ENCODE measurements around the gene SAMD7. TPM values are rescaled to one million over a fixed set of nuclear protein-coding genes. Genes with fewer than 3 reads are reported as not detected.

The SAMD7 gene
- total RNA-seq, 1 donor from 2014 or later: not detected

- DNase-seq: peak; percentile 87
Measured at GRCh38 chr3:169966428-169966950, 55.1 kb downstream of the SAMD7 start, which contains the start of gene SEC62. Gene SEC62, plus strand, starts transcription at chr3:169966807. Its CDS starts 16 bp downstream, at chr3:169966823.

GRCh38 chr3:169966951-169967915 is 55.9 kb downstream of the SAMD7 start:
- peak; percentile 72 for DNase-seq

DNA sequence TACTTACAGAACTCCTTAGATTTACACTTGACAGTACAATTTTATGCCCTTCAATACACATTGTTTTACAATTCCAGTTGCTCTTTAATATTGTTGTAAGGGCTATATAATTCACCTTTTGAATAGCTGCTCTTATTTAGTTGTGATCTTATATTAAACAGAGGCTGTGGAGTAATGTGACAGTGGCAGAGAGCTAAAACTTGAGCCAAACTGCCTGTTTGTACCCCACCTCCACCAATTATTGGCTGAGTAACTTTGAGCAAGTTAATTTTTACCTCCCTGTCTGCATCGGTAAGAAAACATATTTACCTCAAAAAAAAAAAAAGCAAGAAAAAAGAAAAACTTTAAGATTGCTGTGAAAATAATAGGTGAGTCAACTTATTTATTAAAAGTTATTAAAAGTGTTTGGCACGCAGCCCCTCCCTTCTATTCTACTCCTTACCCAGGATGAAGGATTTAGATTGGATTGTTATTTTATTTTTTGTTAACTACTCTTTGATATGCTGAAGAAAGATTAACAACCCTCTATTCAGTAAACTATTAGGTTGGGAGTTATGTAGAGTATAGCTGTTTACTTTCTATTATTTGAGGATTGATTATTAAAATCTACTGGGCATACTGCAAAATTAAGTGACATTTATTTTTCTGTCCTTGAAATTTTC is 57.0 kb downstream of the SAMD7 start:
- DNase-seq: no peak

- no peak for DNase-seq
Measured at GRCh38 chr3:169969174-169970095, 58.1 kb downstream of the SAMD7 start.

DNA sequence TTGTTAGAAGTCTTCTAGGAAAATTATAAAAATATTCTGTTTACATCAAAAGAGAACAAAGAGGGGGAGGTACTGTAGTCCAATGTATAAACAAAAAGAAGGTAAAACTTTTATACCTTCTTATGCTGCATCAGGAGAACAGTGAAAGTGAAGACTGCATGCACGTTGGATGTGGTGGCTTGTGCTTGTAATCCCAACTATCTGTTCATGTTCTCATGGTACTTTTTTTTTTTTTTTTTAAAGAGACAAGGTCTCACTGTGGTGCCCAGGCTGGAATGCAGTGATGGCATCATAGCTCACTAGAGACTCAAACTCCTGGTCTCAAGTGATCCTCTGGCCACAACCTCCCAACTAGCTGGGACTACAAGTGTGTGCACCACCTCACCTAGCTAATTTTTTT is 59.5 kb downstream of the SAMD7 start:
- DNase-seq: no peak

- DNase-seq: no peak
Measured at GRCh38 chr3:169971522-169971921, 60.1 kb downstream of the SAMD7 start.

DNA sequence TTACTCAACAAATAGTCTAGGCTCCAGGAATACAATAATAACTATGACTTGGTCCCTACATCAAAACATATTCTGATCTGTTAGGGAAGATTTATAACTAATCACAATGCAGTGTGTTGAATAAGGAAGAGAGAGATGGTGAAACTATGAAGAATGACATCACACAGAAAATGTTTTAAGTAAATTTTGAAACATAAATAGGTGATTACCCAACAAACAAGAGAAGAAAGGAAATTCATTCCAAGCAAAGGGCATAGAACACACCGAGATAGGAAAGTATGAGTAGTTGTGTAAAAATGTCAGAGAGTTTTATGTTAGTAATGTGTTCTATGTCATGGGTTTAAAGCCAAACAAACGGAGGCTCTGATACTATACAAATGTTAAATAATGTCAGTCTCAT is 68.7 kb downstream of the SAMD7 start:
- DNase-seq: no peak

GRCh38 chr3:169984292-169984691 is 72.9 kb downstream of the SAMD7 start:
- no peak for DNase-seq

Other genes starting within 250 kb of the SAMD7 start
- 10.8 TPM for gene MECOM, start 247.9 kb upstream of the SAMD7 start, total RNA-seq
- gene TERC, start 146.5 kb upstream of the SAMD7 start, total RNA-seq: 69.1 TPM
- 1.7 TPM for gene ACTRT3, start 142.0 kb upstream of the SAMD7 start, total RNA-seq
- 34.0 TPM for gene MYNN, start 138.2 kb upstream of the SAMD7 start, total RNA-seq
- not detected for gene LRRIQ4, start 98.7 kb upstream of the SAMD7 start, total RNA-seq
- 2.7 TPM for gene LRRC34, start 98.7 kb upstream of the SAMD7 start, total RNA-seq
- gene LRRC31, start 41.6 kb upstream of the SAMD7 start, total RNA-seq: not detected
- 52.8 TPM for gene SEC62, start 55.2 kb downstream of the SAMD7 start, total RNA-seq
- 4.6 TPM for gene GPR160, start 126.4 kb downstream of the SAMD7 start, total RNA-seq